Panc1 (cell line): Measurements from ENCODE around the gene GMDS. TPM values are rescaled to one million over a fixed set of nuclear protein-coding genes. Genes with fewer than 3 reads are reported as not detected.
A peak's percentile ranks its signal among the peaks of the same experiment; 100 is the strongest.

ENCODE experiments used
- ATAC-seq: fragments of 200-7000 bp; cut with Tn5 transposase; 2 replicates; pipeline ENCODE4 v1.9.1; 2020; ENCODE audit warnings: mild to moderate bottlenecking, moderate library complexity
- BruUV-seq: library from RNA; stranded (reverse); fragments of 400-500 nt; replicated peaks from 2 replicates; lab custom pipeline; 2021; lab: Mats Ljungman, UMichigan
- CTCF ChIA-PET: fragments of 300-600 bp; sonication (Branson Sonifier 250); formaldehyde crosslinking; loops from one replicate; lab custom pipeline; 2022; ENCODE audit warnings: antibody characterized with exemption; lab: Charles Lee
- POLR2A ChIA-PET: fragments of 300-600 bp; sonication (Branson Sonifier 250); formaldehyde crosslinking; loops from one replicate; lab custom pipeline; 2022; ENCODE audit warnings: antibody characterized with exemption; lab: Charles Lee
- DNase-seq: peaks from one replicate; pipeline ENCODE4 v3.0.0-alpha.2; 2010; ENCODE audit warnings: low read depth, low spot score
- H3K27ac ChIP-seq: 2 replicates; pipeline ENCODE4 v1.5.1; 2011; ENCODE audit warnings: mild to moderate bottlenecking, low read length, inconsistent platforms
- H3K27me3 ChIP-seq: fragments of 200-500 bp; sonication (Bioruptor generic); 2 replicates; pipeline ENCODE4 v1.6.0; 2014; ENCODE audit warnings: low read length, inconsistent platforms; ENCODE audit not compliant: control insufficient read depth, insufficient read depth
- H3K36me3 ChIP-seq: fragments of 200-500 bp; sonication (Bioruptor generic); 2 replicates; pipeline ENCODE4 v1.5.1; 2014; ENCODE audit warnings: inconsistent platforms, mild to moderate bottlenecking, low read length, moderate library complexity; ENCODE audit not compliant: control insufficient read depth, insufficient read depth
- H3K4me1 ChIP-seq: 2 replicates; pipeline ENCODE4 v1.5.1; 2011; ENCODE audit warnings: inconsistent platforms, mild to moderate bottlenecking, low read length, moderate library complexity; ENCODE audit not compliant: control insufficient read depth, insufficient read depth
- H3K4me3 ChIP-seq, 2 experiments: 2 replicates each; pipeline ENCODE4 v1.5.1; 2011 to 2012; ENCODE audit warnings: low read depth in 2 of 2, low read length in 2 of 2, mild to moderate bottlenecking in 2 of 2, inconsistent platforms in 1 of 2, moderate library complexity in 1 of 2
- H3K9me3 ChIP-seq: fragments of 200-500 bp; sonication (Bioruptor generic); 2 replicates; pipeline ENCODE4 v1.5.1; 2014; ENCODE audit warnings: low read depth, mild to moderate bottlenecking, inconsistent platforms, low read length, moderate library complexity; ENCODE audit not compliant: control insufficient read depth, insufficient read depth
- POLR2AphosphoS5 ChIP-seq: IDR thresholded peaks from 2 replicates; pipeline ENCODE4 v1.6.1; 2012; ENCODE audit warnings: mild to moderate bottlenecking, low read depth, low read length, moderate library complexity
- REST ChIP-seq, 2 experiments: IDR thresholded peaks; 2 replicates each; pipeline ENCODE4 v1.6.1; 2011 to 2012; ENCODE audit warnings: low read depth in 2 of 2, control low read depth in 1 of 2, low read length in 1 of 2, mild to moderate bottlenecking in 1 of 2, moderate library complexity in 1 of 2; ENCODE audit not compliant: insufficient read depth in 1 of 2
- SIN3A ChIP-seq: IDR thresholded peaks from 2 replicates; pipeline ENCODE4 v1.6.1; 2012; ENCODE audit warnings: low read depth, mild to moderate bottlenecking, low read length, moderate library complexity, borderline replicate concordance; ENCODE audit not compliant: insufficient read depth
- TCF7L2 ChIP-seq: IDR thresholded peaks from 2 replicates; pipeline ENCODE4 v1.6.1; 2011; ENCODE audit warnings: mild to moderate bottlenecking, low read depth, low read length, inconsistent platforms
- in situ Hi-C: cut with HindIII; loops from 2 replicates; pipeline ENCODE4 v1.10.0; 2016; ENCODE audit warnings: low sequenced_read_pairs, low pct_unique_long_range_greater_than_20kb
- intact Hi-C: fragments of 100-400 bp; cut with micrococcal nuclease; formaldehyde crosslinking; loops from one replicate; pipeline ENCODE4 v1.10.0; 2022; ENCODE audit not compliant: unreplicated experiment
- total RNA-seq: library from RNA; stranded (reverse); gene quantifications from one replicate; pipeline ENCODE4 v1.2.1, GENCODE V29; 2021; ENCODE audit not compliant: unreplicated experiment
- TF ChIP-seq, protein P1 (sequence below): fragments of 450-650 bp; IDR thresholded peaks from 2 replicates; pipeline ENCODE4 v1.5.1; 2017; ENCODE audit warnings: mild to moderate bottlenecking

Gene GMDS
- total RNA-seq, 1 experiment from 2014 or later: 9.8 TPM

DNA sequence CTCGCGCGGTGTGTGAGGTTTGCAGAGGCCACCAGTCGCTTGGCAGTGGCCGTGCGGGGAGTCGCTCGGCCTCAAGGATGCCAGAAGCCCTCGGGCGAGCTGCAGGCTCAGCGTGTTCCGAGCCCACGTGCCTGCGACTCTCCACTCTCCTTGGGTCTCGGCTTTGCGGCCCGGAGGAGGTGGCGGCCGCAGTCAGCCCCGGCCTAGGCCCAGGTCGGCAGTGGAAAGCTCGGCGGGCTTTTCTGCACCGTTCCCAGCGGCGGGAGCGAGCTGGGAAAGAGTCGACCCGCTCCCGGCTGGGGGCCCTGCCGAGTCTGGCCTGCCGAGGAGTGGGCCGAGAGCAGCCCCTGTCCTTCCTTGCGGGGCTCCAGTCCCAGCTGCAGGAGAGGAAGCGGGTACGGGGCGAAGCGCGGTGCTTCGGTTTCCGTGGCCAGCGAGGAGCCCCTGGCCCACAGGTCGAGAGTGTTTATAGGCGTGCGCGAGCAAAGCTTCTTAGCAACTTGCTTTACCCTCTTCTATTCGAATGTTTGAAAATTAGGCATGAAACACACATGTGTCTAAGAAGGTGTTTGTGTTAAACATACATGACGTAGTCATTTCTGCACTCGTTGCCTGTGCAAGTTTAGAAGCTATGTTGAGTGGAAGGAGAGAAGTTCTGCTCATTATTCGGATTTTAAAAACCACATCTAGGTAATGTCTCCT, 630.1 kb downstream of the GMDS start:
- no peak overlapping the region for H3K27ac ChIP-seq
- intact Hi-C loops: no loop called here
- ChIA-PET CTCF (no interaction called here), POLR2A (no interaction called here)
- no peak for DNase-seq
- TF ChIP-seq, protein P1, sequence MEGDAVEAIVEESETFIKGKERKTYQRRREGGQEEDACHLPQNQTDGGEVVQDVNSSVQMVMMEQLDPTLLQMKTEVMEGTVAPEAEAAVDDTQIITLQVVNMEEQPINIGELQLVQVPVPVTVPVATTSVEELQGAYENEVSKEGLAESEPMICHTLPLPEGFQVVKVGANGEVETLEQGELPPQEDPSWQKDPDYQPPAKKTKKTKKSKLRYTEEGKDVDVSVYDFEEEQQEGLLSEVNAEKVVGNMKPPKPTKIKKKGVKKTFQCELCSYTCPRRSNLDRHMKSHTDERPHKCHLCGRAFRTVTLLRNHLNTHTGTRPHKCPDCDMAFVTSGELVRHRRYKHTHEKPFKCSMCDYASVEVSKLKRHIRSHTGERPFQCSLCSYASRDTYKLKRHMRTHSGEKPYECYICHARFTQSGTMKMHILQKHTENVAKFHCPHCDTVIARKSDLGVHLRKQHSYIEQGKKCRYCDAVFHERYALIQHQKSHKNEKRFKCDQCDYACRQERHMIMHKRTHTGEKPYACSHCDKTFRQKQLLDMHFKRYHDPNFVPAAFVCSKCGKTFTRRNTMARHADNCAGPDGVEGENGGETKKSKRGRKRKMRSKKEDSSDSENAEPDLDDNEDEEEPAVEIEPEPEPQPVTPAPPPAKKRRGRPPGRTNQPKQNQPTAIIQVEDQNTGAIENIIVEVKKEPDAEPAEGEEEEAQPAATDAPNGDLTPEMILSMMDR: no peak
- TF ChIP-seq TCF7L2: no peak
- no peak for TF ChIP-seq SIN3A
- TF ChIP-seq POLR2AphosphoS5: no peak
- TF ChIP-seq REST (IDR thresholded peaks at IDR 0.05; ENCODE audit: insufficient read depth in 1 of 2, low read depth in 2 of 2, low read length in 1 of 2): no peak
- H3K36me3 ChIP-seq: no peaks in the 10 kb centered on the region
- no peaks in the 10 kb centered on the region for H3K27me3 ChIP-seq
- H3K9me3 ChIP-seq: no peaks in the 10 kb centered on the region
- H3K4me1 ChIP-seq: peaks cover 13% of the 10 kb centered on the region
- no peak overlapping the region; a peak in 1 of 4 replicates for H3K4me3 ChIP-seq
- no TSS peak for BruUV-seq
- ATAC-seq: no peak
- in situ Hi-C loops: no loop called here

- intact Hi-C loops: no loop called here
- DNase-seq (no peak), ATAC-seq (no peak)
- ChIA-PET POLR2A (interaction anchor here (0.6 kb wide), 1 partner anchor 154 kb away, joined by 3 read pairs; no protein-coding TSS in a partner anchor), CTCF (no interaction called here)
- peaks cover 13% of the 10 kb centered on the region for H3K4me1 ChIP-seq
- TF ChIP-seq POLR2AphosphoS5 (no peak), REST (IDR thresholded peaks at IDR 0.05; ENCODE audit: insufficient read depth in 1 of 2, low read depth in 2 of 2, low read length in 1 of 2) (no peak), SIN3A (no peak), TCF7L2 (no peak)
- TF ChIP-seq, protein P1: no peak
- in situ Hi-C loops: no loop called here
- H3K27me3 ChIP-seq: no peaks in the 10 kb centered on the region
- H3K36me3 ChIP-seq: no peaks in the 10 kb centered on the region
- no peaks in the 10 kb centered on the region for H3K9me3 ChIP-seq
- H3K27ac ChIP-seq: no peak overlapping the region
- H3K4me3 ChIP-seq: peak overlapping the region in 1 of 2 experiments; percentile 62; a peak in 1 of 4 replicates
- BruUV-seq: no TSS peak
Observed at GRCh38 chr6:1614448-1615150, 630.8 kb downstream of the GMDS start.
